ENCODE data around the gene TSR1. TPM values are rescaled to one million over a fixed set of nuclear protein-coding genes. Genes with fewer than 3 reads are reported as not detected.

The TSR1 gene
- total and polyA plus RNA-seq, 2 donors = 21.9 to 23.3 TPM

DNA sequence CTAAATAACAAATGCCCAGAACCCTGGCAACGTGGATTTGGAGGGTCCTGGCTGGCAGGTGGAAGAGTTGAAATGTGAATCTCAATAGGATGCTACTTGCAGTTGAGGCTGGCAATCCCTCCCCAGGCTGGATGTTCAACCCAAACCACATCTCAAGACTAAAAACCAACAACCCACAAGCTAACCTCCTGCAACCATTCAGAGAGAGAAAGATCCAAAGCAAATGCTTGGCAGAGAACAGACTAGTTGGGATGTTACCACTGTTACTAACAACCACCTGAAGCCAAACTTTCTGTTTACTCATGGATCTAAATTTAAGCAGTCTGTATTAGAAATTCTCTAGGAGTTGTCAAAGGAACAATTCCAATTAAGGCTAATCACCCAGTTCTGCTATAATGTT lies 60.5 kb downstream of the TSR1 start:
- no peak overlapping the region for H3K27ac ChIP-seq (ENCODE audit: low read depth)
- WGBS = 77% methylated on average over 1 of the region's 1 CpG
- no peak for DNase-seq (ENCODE audit: extremely low spot score)
- peaks cover 2% of the 10 kb centered on the region for H3K36me3 ChIP-seq (ENCODE audit: insufficient read depth)
- H3K4me1 ChIP-seq (ENCODE audit: insufficient read depth) = no peaks in the 10 kb centered on the region
- no peak overlapping the region for H3K4me3 ChIP-seq (ENCODE audit: low read depth, low read length)

DNA sequence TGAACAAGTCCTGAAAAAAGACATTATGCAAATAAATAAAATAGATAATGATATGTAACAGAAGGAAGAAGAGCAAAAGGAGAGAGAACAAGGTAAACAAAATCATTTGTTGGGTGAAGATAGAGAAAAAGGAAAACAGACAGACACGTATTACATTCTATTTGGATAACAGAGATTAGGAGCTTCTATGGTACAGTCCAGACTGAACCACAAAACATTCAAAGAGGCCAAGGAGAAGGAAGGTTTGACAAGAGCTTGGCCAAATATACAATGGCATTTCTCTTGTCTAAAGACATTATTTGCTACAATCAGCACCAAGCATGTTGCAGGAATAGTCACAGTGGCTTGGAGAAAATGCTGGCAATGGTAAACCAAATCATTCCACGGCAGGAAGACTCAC lies 61.8 kb downstream of the TSR1 start:
- Histone ChIP-seq H3K4me1 (ENCODE audit: insufficient read depth) (no peaks in the 10 kb centered on the region), H3K4me3 (ENCODE audit: low read depth, low read length) (no peak overlapping the region), H3K36me3 (ENCODE audit: insufficient read depth) (no peaks in the 10 kb centered on the region), H3K27ac (ENCODE audit: low read depth) (no peak overlapping the region)
- DNase-seq (ENCODE audit: extremely low spot score) = no peak
- WGBS = 57% methylated on average over 2 of the region's 2 CpGs

Small RNAs within 50 kb of the gene (small RNA-seq; reads per million reads assigned to genes)
- gene AC006435.3 (not detected), gene SNORD91A (512 reads per million, percentile 98 among the genes with 10 or more reads in this experiment), gene SNORD91B (122 reads per million, percentile 97 among the genes with 10 or more reads in this experiment)

Other genes starting within 250 kb of the TSR1 start
- gene SMG6, start 32.7 kb downstream of the TSR1 start, total RNA-seq = 29.3 TPM
- gene SMG6, start 32.7 kb downstream of the TSR1 start, polyA plus RNA-seq = 37.5 TPM
- gene SRR, start 32.5 kb downstream of the TSR1 start, total RNA-seq = 20.4 TPM
- 13.7 TPM for gene SRR, start 32.5 kb downstream of the TSR1 start, polyA plus RNA-seq
- gene SGSM2, start 1.0 kb upstream of the TSR1 start, total RNA-seq = 37.6 TPM
- gene SGSM2, start 1.0 kb upstream of the TSR1 start, polyA plus RNA-seq = 61.1 TPM
- 7.5 TPM for gene MNT, start 64.6 kb upstream of the TSR1 start, total RNA-seq
- gene MNT, start 64.6 kb upstream of the TSR1 start, polyA plus RNA-seq = 20.5 TPM
- gene METTL16, start 175.4 kb upstream of the TSR1 start, total RNA-seq = 27.3 TPM
- gene METTL16, start 175.4 kb upstream of the TSR1 start, polyA plus RNA-seq = 21.6 TPM